Osteocyte (in vitro differentiated cells): Measurements from ENCODE around the gene ASTN1. TPM values are rescaled to one million over a fixed set of nuclear protein-coding genes. Genes with fewer than 3 reads are reported as not detected.

Source experiments
- DNase-seq: peaks from one replicate; pipeline ENCODE4 v3.0.0; 2021; ENCODE audit warnings: mixed read lengths; ENCODE audit not compliant: unreplicated experiment; ENCODE audit errors: extremely low spot score
- H3K27ac Mint-ChIP-seq: one replicate; pipeline ENCODE4 v1.8.0; 2021; ENCODE audit warnings: mild to moderate bottlenecking, mixed read lengths; ENCODE audit not compliant: unreplicated experiment
- H3K27me3 Mint-ChIP-seq: one replicate; pipeline ENCODE4 v1.8.0; 2021; ENCODE audit warnings: mixed read lengths; ENCODE audit not compliant: unreplicated experiment
- H3K36me3 Mint-ChIP-seq: one replicate; pipeline ENCODE4 v1.8.0; 2021; ENCODE audit warnings: mixed read lengths; ENCODE audit not compliant: unreplicated experiment
- H3K4me1 Mint-ChIP-seq: one replicate; pipeline ENCODE4 v1.8.0; 2021; ENCODE audit warnings: mixed read lengths; ENCODE audit not compliant: unreplicated experiment
- H3K4me3 Mint-ChIP-seq: one replicate; pipeline ENCODE4 v1.8.0; 2021; ENCODE audit warnings: mild to moderate bottlenecking, moderate library complexity, mixed read lengths; ENCODE audit not compliant: unreplicated experiment
- H3K9me3 Mint-ChIP-seq: one replicate; pipeline ENCODE4 v1.8.0; 2021; ENCODE audit warnings: mixed read lengths; ENCODE audit not compliant: unreplicated experiment
- total RNA-seq: library from RNA; stranded (reverse); gene quantifications from 2 replicates; pipeline ENCODE4 v1.2.1, GENCODE V29; 2021
- TF ChIP-seq, protein P1 (sequence below): fragments of 200-600 bp; sonication (generic); IDR thresholded peaks from 2 replicates; pipeline ENCODE4 v1.5.0; 2021; ENCODE audit warnings: antibody characterized with exemption, mild to moderate bottlenecking, moderate library complexity

The ASTN1 gene
- total RNA-seq, 1 donor from 2014 or later: not detected

DNA sequence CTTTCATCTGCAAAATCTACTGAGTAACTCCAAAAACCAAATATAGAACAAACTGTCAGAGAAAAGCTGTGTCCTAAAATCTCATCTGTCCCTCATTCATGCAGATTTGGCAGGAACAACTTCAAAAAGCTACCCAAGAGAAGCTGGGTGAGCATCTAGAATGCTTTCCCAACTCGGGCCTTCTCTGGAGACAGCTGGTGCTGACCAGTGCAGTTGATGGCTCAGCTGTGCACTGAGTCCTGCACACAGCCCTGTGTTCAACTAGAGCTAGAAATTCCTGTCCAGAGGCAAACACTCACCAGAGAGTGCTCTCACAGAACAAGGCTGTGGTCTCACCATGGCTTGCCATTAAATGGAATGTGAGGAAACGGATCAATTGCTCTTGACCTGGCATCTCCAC is 202.8 kb downstream of the ASTN1 start:
- no peak for DNase-seq
- H3K9me3 Mint-ChIP-seq: no peaks in the 10 kb centered on the region
- TF ChIP-seq, protein P1, sequence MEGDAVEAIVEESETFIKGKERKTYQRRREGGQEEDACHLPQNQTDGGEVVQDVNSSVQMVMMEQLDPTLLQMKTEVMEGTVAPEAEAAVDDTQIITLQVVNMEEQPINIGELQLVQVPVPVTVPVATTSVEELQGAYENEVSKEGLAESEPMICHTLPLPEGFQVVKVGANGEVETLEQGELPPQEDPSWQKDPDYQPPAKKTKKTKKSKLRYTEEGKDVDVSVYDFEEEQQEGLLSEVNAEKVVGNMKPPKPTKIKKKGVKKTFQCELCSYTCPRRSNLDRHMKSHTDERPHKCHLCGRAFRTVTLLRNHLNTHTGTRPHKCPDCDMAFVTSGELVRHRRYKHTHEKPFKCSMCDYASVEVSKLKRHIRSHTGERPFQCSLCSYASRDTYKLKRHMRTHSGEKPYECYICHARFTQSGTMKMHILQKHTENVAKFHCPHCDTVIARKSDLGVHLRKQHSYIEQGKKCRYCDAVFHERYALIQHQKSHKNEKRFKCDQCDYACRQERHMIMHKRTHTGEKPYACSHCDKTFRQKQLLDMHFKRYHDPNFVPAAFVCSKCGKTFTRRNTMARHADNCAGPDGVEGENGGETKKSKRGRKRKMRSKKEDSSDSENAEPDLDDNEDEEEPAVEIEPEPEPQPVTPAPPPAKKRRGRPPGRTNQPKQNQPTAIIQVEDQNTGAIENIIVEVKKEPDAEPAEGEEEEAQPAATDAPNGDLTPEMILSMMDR: no peak
- H3K4me3 Mint-ChIP-seq: no peak overlapping the region
- no peaks in the 10 kb centered on the region for H3K27me3 Mint-ChIP-seq
- no peaks in the 10 kb centered on the region for H3K4me1 Mint-ChIP-seq
- no peaks in the 10 kb centered on the region for H3K36me3 Mint-ChIP-seq
- H3K27ac Mint-ChIP-seq: no peak overlapping the region

DNA sequence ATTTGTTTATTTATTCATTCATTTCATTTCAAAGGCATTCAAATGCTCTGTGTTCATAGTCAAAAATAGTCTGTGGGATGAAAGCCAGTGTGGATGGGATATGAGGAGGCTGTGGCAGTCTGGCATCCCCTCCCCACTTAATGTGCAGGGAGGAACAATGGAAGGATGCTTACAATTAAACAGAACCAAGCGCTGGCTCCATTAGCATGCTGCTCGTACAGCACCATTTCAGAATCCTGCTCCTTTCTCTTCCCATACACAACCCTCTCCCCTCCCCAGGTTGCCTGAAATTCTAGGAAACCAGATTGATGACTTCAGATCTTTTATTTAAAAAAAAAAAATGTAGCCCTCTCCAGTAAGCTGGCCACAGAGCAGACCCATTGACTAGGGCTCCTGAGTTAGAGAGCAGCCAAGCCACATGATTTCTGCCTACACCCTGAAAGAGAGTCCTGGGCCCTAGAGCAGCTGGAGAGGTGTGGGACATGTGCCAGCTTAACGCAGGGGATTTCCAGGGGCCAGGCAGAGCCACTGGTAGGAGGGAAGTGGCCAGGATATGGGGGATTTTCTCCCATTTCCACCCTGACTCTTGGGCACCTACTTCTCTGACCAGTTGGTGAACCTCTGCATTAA is 205.2 kb downstream of the ASTN1 start:
- no peak for DNase-seq
- no peaks in the 10 kb centered on the region for H3K9me3 Mint-ChIP-seq
- no peak overlapping the region for H3K4me3 Mint-ChIP-seq
- TF ChIP-seq, protein P1: no peak
- H3K36me3 Mint-ChIP-seq: no peaks in the 10 kb centered on the region
- H3K4me1 Mint-ChIP-seq: no peaks in the 10 kb centered on the region
- H3K27ac Mint-ChIP-seq: no peak overlapping the region
- no peaks in the 10 kb centered on the region for H3K27me3 Mint-ChIP-seq

DNA sequence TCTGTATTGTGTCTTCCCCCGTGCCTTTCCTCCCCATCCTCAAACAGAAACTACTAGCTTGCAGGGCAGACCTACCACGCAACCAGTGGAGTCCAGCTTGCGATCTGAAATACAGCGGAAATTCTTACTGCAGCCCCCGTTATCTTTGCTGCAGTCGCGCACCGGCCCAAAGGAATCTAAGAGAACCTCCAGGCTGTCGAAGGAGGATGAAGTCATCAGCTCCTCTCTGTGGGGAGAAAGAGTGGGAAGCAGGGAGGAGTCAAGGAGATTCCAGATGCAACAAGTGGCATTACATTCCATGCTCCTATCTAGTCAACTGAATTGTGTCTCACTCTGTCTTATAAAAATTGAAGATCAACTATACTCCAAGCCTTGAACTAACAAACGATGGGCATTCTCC is 206.9 kb downstream of the ASTN1 start:
- Mint-ChIP-seq H3K4me3 (no peak overlapping the region), H3K27ac (no peak overlapping the region), H3K4me1 (no peaks in the 10 kb centered on the region), H3K9me3 (no peaks in the 10 kb centered on the region), H3K36me3 (no peaks in the 10 kb centered on the region), H3K27me3 (no peaks in the 10 kb centered on the region)
- no peak for DNase-seq
- TF ChIP-seq, protein P1: no peak

DNA sequence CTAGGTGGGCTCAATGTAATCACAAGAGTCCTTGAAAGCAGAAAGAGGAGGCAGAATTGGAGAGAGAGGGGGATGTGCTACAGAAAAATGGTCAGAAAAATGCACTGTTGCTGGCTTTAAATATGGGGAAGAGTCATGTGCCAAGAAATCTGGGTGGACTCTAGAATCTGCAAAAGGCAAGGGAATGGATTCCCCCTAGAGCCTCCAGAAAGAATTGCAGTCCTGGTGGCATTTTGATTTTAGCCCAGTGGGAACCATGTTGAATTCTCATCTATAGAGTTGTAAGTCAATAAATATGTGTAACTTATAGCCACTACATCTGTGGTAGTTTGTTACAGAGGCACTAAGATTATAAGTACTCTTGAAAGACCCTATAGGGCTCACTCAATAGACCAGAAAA is 210.3 kb downstream of the ASTN1 start:
- TF ChIP-seq, protein P1: no peak
- no peaks in the 10 kb centered on the region for H3K36me3 Mint-ChIP-seq
- DNase-seq: no peak
- H3K4me1 Mint-ChIP-seq: no peaks in the 10 kb centered on the region
- no peaks in the 10 kb centered on the region for H3K27me3 Mint-ChIP-seq
- no peaks in the 10 kb centered on the region for H3K9me3 Mint-ChIP-seq
- no peak overlapping the region for H3K27ac Mint-ChIP-seq
- H3K4me3 Mint-ChIP-seq: no peak overlapping the region

DNA sequence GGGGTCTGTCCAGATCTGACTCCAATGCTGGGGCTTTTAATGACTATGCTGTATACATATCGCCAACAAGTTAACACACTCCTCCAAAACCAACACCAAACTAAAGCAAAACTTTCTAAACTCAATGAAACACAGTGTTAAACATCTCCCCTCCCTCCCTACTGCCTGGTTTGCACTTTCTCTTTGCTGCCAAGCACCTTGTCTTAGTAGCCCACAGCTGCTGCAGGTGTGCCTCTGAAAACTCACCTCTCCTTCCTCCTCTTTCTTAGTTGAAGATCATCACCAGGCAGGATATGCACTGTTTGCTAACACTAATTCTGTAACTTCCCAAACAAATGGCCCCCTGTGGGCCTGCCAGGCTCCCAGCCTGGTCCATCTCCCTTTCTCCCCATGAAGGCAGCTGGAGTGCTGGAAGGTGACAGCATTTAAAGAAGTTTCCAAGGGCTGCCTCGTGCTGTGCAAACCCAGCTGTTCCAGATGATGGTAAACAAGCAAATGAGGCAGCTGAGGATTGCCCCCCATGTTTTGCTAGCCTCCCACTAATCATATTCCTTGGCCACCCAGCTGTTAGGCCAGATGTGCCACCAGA is 213.7 kb downstream of the ASTN1 start:
- Mint-ChIP-seq H3K27me3 (no peaks in the 10 kb centered on the region), H3K9me3 (peaks cover under 1% of the 10 kb centered on the region), H3K4me3 (no peak overlapping the region), H3K36me3 (no peaks in the 10 kb centered on the region), H3K4me1 (no peaks in the 10 kb centered on the region), H3K27ac (no peak overlapping the region)
- DNase-seq: no peak
- TF ChIP-seq, protein P1: no peak
